Breast epithelium (tissue), 3 donors: ENCODE data around the gene EPN2.

Experiments
- POLR2AphosphoS5 ChIP-seq, 3 donors: sonication (generic); formaldehyde crosslinking; IDR thresholded peaks; one replicate each; pipeline ENCODE4 v1.6.1; 2017; ENCODE audit warnings: antibody characterized with exemption in 3 of 3
- TF ChIP-seq, protein P1 (sequence below), 3 donors: fragments of 450-650 bp; IDR thresholded peaks; one replicate each; pipeline ENCODE4 v1.5.1; 2016 to 2017; ENCODE audit warnings: antibody characterized with exemption in 3 of 3, mild to moderate bottlenecking in 3 of 3, moderate library complexity in 3 of 3

DNA sequence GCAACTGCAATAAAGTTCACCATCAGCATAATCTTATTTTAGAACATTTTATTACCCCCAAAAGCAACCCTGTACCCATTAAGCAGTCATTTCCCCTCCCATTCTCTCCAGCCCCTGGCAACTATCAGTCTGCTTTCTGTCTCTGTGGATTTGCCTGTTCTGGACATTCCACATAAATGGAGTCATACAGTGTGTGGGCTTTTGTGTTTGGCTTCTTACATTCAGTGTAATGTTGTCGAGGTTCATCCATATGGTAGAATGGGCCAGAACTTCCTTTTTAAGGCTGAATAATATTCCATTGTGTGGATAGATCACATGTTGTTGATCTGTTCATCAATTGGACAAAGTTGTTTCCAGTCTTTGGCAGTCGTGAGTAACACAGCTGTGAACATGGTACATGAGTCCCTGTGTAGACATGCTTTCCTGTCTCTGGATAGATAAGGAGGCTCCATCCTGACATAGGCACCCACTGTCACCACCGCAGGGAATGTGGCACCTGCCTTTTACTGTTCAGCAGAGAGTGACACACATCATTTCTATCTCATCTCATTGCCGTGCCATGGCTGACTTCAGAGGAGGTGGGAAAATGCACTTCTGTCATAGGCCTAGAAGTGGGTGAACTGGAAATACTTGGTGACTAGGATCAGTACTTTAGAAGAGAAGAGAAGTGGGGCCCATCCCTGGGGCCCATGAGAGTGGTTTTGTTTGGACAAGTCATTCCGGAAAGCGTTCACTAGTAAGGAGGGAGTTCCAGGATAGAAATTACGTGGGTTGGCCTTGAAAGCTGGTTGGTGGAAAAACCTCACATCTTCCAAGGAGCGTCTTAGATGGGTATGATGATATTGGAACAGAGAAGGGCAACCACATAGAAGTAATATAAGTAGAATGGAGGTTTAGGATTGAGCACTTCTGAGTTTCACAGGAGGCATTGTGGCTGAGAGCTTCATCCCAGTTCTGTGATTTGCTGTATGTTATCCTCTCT is 25.8 kb downstream of the EPN2 start:
- TF ChIP-seq, protein P1, sequence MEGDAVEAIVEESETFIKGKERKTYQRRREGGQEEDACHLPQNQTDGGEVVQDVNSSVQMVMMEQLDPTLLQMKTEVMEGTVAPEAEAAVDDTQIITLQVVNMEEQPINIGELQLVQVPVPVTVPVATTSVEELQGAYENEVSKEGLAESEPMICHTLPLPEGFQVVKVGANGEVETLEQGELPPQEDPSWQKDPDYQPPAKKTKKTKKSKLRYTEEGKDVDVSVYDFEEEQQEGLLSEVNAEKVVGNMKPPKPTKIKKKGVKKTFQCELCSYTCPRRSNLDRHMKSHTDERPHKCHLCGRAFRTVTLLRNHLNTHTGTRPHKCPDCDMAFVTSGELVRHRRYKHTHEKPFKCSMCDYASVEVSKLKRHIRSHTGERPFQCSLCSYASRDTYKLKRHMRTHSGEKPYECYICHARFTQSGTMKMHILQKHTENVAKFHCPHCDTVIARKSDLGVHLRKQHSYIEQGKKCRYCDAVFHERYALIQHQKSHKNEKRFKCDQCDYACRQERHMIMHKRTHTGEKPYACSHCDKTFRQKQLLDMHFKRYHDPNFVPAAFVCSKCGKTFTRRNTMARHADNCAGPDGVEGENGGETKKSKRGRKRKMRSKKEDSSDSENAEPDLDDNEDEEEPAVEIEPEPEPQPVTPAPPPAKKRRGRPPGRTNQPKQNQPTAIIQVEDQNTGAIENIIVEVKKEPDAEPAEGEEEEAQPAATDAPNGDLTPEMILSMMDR (IDR thresholded peaks at IDR 0.05) = no peak
- TF ChIP-seq POLR2AphosphoS5 (IDR thresholded peaks at IDR 0.05) = no peak
